GM19467 (cell line): Measurements from ENCODE around the gene GTF2IRD1.
"Not testable (repeated sequence)": the region's sequence is repeated elsewhere in the genome, so short reads cannot be mapped to it uniquely, and the experiment has no call there.

Source experiments
- ATAC-seq: cut with Tn5 transposase; IDR thresholded peaks from one replicate; pipeline ENCODE4 v1.9.1; 2021; ENCODE audit warnings: mild to moderate bottlenecking, moderate library complexity; ENCODE audit not compliant: unreplicated experiment

GTF2IRD1 gene

GRCh38 chr7:74466196-74466813 lies 12.6 kb downstream of the GTF2IRD1 start:
- ATAC-seq = no peak

- no peak for ATAC-seq
Measured at GRCh38 chr7:74467876-74468275, 14.2 kb downstream of the GTF2IRD1 start.

- ATAC-seq = no peak
Measured at GRCh38 chr7:74470504-74470903, 16.8 kb downstream of the GTF2IRD1 start.

DNA sequence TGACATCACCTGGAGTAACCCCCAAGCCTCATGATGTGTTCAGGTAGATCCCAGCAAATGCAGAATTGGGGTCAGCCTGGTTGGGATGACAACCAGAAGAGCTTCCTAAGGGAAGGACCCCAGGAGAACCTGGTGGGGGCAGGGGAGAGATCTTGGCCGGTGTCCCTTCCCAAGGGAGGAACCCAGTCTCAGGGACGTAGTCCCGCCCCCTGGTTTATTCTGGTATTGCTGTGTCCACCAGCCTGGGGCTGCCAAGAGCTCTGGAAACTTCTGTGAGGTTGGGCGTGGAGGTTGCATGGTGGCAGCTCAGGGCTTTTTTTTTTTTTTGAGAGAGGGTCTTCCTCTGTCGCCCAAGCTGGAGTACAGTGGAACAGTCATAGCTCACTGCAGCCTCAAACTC lies 19.4 kb downstream of the GTF2IRD1 start:
- no peak for ATAC-seq

DNA sequence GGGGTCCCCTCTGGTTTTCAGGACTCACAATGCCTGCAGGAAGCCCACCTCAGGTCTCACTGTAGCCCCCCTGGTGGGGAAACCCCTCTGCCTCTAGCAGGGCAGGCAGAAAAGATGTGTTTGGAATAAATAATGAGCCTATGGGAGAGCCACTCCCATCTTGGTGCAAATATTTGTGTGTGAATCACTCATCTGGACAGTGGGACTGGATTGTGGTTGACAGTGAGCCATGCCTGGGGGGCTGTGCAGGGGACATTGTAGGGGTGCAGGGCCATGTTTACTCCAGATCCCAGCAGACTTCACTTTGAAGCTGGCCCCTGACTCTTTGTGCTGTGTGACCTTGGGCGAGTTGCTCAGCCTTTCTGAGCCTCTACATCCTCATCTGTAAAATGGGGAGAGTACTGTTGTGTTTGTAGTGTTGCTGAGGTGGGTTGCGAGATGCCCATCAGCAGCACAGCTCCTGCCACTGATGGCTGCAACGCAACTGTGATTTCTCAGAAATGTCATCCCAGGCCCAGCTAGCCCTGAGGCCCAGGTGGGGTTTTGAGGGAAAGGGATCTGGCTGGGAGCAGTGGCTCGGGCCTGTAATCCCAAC lies 20.7 kb downstream of the GTF2IRD1 start:
- ATAC-seq = no peak

DNA sequence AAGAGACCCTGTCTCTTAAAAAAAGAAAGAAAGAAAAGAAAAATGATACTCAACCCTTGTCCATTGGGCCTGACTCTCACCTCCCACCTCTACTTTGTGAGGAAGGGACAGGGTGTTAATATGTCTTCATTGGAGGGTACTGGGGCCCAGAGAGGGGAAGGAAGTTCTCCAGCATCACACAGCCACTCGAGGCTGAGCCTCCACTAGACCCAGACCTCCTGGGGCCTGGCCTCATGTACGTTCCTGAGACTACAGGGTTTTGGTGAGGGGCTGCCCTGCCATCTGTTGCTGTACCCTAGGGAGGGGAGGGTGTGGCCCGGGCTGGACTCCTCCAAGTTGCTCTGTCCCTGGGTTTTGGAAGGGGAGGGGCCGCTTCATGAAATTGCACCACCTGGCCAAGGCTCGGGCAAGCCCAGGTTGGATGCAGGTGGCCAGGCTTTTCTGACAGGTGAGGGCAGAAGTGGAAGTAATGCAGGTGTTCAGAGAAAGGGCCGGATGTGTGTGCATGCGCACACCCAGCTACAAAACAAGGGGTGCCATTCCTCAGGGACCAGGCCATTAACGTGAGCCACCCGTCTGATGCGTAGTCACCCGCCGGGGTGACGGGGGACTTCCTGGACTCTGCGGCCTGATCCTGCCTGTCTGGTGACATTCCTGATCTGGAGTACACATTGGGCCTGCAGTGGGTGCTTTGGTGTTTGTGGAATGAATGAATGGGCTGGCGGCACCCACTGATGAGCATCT lies 21.7 kb downstream of the GTF2IRD1 start:
- no peak for ATAC-seq

GRCh38 chr7:74475987-74476350 lies 22.3 kb downstream of the GTF2IRD1 start:
- no peak for ATAC-seq

- ATAC-seq = no peak
Measured at GRCh38 chr7:74476626-74477025, 22.9 kb downstream of the GTF2IRD1 start.

GRCh38 chr7:74478671-74479065 lies 25.0 kb downstream of the GTF2IRD1 start:
- ATAC-seq = no peak

DNA sequence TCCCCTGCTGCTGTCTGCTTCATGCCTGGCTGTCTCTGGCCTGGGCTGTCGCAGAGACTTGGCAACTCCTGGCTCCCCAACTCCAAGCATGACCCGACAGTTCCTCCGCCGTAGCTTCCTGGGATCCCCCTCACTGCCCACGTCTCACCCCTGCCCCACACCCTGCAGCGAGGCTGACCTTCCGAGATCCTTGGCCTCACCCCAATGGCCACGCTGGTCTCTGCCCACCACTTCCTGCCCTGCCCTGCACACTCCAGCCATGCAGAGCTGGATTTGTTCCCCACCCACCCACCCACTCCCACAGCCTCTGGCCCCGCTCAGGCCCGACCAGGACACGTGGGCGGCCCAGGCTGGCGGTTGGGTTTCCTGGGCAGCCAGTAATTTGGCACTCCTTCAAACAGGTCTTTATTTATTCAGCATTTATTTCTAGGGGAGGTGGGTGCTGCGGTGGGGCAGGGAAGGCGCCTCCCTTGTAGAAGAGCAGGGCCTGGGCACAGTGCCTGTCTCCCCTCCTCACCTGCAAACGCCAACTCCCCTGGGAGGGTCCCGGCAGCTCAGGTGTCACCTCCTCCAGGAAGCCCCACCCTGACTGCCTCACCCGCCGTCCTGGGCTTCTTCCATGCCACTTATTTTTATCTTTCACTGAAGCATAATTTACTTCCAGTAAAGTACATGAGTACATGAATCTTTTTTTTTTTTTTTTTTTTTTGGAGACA lies 25.5 kb downstream of the GTF2IRD1 start:
- no peak for ATAC-seq

GRCh38 chr7:74479961-74480829 lies 26.5 kb downstream of the GTF2IRD1 start:
- ATAC-seq = no peak

GRCh38 chr7:74480861-74481417 lies 27.2 kb downstream of the GTF2IRD1 start:
- ATAC-seq = no peak

GRCh38 chr7:74481458-74482196 lies 27.9 kb downstream of the GTF2IRD1 start:
- no peak for ATAC-seq

DNA sequence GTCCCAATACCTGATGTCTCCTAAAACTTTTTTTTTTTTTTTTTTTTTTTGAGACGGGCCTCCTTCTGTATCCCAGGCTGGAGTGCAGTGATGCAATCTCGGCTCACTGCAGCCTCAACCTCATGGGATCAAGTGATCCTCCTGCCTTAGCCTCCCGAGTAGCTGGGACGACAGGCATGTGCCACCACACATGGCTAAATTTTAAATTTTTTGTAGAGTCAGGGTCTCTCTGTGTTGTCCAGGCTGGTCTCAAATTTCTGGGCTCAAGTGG lies 28.4 kb downstream of the GTF2IRD1 start:
- no peak for ATAC-seq

GRCh38 chr7:74482629-74483401 lies 29.1 kb downstream of the GTF2IRD1 start:
- ATAC-seq = no peak

DNA sequence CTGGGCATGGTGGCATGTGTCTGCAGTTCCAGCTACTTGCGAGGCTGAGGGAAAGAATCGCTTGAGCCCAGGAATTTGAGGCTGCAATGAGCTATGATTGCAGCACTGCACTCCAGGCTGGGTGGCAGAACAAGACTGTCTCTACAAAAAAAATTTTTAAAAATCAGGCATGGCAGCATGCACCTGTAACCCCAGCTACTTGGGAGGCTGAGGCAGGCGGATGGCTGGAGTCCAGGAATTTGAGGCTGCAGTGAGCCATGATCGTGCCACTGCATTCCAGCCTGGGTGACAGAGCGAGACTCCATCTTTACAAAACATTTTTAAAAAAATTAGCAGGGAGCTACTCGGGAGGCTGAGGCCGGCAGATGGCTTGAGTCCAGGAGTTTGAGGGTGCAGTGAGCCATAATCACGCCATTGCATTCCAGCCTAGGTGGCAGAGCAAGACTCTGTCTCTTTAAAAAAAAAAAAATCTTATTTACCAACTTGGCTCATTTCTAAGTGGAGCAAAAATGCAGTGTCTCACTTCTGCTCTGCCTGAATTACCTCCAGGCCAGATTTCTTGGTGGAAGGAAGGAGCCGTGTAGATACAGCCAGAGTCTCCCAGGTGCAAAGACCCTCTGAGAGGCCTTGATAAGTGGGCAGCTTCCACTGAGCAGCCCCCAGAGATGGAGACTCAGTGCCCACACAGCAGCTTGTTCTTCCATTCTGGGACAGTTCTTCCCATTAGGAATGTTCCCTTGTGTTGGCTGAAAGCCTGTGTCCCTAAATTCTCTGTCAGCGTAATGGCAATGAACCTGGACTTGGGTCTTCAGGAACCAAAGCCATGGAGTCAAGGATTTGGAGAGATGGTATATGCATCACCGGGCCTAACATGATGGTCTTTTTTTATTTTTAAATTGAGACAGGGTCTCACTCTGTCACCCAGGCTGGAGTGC lies 30.0 kb downstream of the GTF2IRD1 start:
- ATAC-seq = no peak

- no peak for ATAC-seq
Measured at GRCh38 chr7:74485611-74486010, 31.9 kb downstream of the GTF2IRD1 start.

GRCh38 chr7:74488518-74489030 lies 34.9 kb downstream of the GTF2IRD1 start:
- not testable (repeated sequence) for ATAC-seq
